ENCODE results near the gene GRB10. TPM values are rescaled to one million over a fixed set of nuclear protein-coding genes. Genes with fewer than 3 reads are reported as not detected.
A peak's percentile ranks its signal among the peaks of the same experiment; 100 is the strongest.

GRB10 gene
- total and polyA plus RNA-seq, 2 donors (not counting 3 experiments of a cell fraction or from before 2014, with no cell fraction given), result 43.7 to 240 TPM

GRCh38 chr7:50825465-50825864, 42.8 kb upstream of the GRB10 start:
- Histone ChIP-seq H3K9me3 (replicated peaks; ENCODE audit: control insufficient read depth, insufficient read depth, low read length) (no peaks in the 10 kb centered on the region), H3K27me3 (ENCODE audit: control insufficient read depth in 2 of 2, insufficient read depth in 2 of 2, low read length in 2 of 2) (no peaks in the 10 kb centered on the region), H3K79me2 (ENCODE audit: control insufficient read depth, insufficient read depth, low read length) (no peaks in the 10 kb centered on the region), H3K4me2 (ENCODE audit: insufficient read depth, low read length) (no peak overlapping the region), H3K36me3 (ENCODE audit: control insufficient read depth in 2 of 2, extremely low read depth in 1 of 2, insufficient read depth in 2 of 2, low read length in 2 of 2) (no peaks in the 10 kb centered on the region), H3K4me3 (replicated peaks in 1 of 3; ENCODE audit: insufficient read depth in 1 of 3, low read depth in 1 of 3, low read length in 3 of 3) (no peak overlapping the region), H3K9ac (replicated peaks; ENCODE audit: extremely low read depth, insufficient read depth, low read length) (no peak overlapping the region), H3K4me1 (ENCODE audit: control insufficient read depth, extremely low read depth, insufficient read depth, low read length) (peaks cover 34% of the 10 kb centered on the region), H3K27ac (ENCODE audit: insufficient read depth, low read depth, low read length) (peak overlapping the region; percentile 99), H3K9me1 (replicated peaks; ENCODE audit: control insufficient read depth, extremely low read depth, insufficient read depth, low read length) (no peaks in the 10 kb centered on the region), H2AFZ (ENCODE audit: low read depth, low read length) (no peak overlapping the region), H4K20me1 (replicated peaks; ENCODE audit: control insufficient read depth, extremely low read depth, insufficient read depth, low read length) (no peaks in the 10 kb centered on the region)
- dilution Hi-C loops (cut with MboI; ENCODE audit: extremely low pct_ligation_motif_present, low sequenced_read_pairs), result no loop called here
- DNase-seq (ENCODE audit: low read depth, low spot score), result no peak
- ChIA-PET CTCF (interaction anchor here (1.8 to 1.9 kb wide), 2 partner anchors 13 to 128 kb away, joined by 5 to 6 read pairs; no protein-coding TSS in a partner anchor), POLR2A (no interaction called here)
- no TSS peak for BruUV-seq (replicated peaks)
- no peak for FAIRE-seq
- intact Hi-C loops (cut with micrococcal nuclease), result loop anchor here (5.0 kb wide), 1 partner anchor 98 kb away; no protein-coding TSS in a partner anchor
- TF ChIP-seq MYC (IDR thresholded peaks at IDR 0.05; ENCODE audit: low read depth, low read length) (no peak), POLR2A (IDR thresholded peaks at IDR 0.05; ENCODE audit: low read depth, low read length) (no peak), GATA2 (IDR thresholded peaks at IDR 0.05; ENCODE audit: insufficient read depth, insufficient read length, low read depth, low read length) (no peak), CTCF (IDR thresholded peaks at IDR 0.05; ENCODE audit: extremely low read depth in 1 of 2, insufficient read depth in 1 of 2, low read depth in 1 of 2, low read length in 2 of 2) (no peak), FOS (IDR thresholded peaks at IDR 0.05; ENCODE audit: borderline replicate concordance, insufficient read depth, low read length) (no peak), MAX (IDR thresholded peaks at IDR 0.05; ENCODE audit: insufficient read depth, insufficient read length) (no peak), POLR2AphosphoS5 (IDR thresholded peaks at IDR 0.05; ENCODE audit: insufficient read depth, low read depth, low read length) (no peak), JUN (IDR thresholded peaks at IDR 0.05; ENCODE audit: borderline replicate concordance, insufficient read depth, insufficient read length, low read depth) (no peak), EZH2 (IDR thresholded peaks at IDR 0.05; ENCODE audit: borderline replicate concordance, low read depth, low read length, severe bottlenecking) (no peak)

Measured in endothelial cell of umbilical vein (primary cell).